ENCODE measurements around the gene PIBF1.
"Not testable (repeated sequence)": the region's sequence is repeated elsewhere in the genome, so short reads cannot be mapped to it uniquely, and the experiment has no call there.

The PIBF1 gene

GRCh38 chr13:73034901-73035300, 253.0 kb downstream of the PIBF1 start:
- DNase-seq, result no peak

- no peak for DNase-seq
Observed at GRCh38 chr13:73035660-73036059, 253.7 kb downstream of the PIBF1 start.

- no peak for DNase-seq
Observed at GRCh38 chr13:73036566-73036965, 254.6 kb downstream of the PIBF1 start.

- DNase-seq, result no peak
Observed at GRCh38 chr13:73038064-73038463, 256.1 kb downstream of the PIBF1 start.

- no peak for DNase-seq
Observed at GRCh38 chr13:73039201-73040108, 257.5 kb downstream of the PIBF1 start.

- no peak for DNase-seq
Observed at GRCh38 chr13:73040484-73040883, 258.6 kb downstream of the PIBF1 start.

- DNase-seq, result no peak
Observed at GRCh38 chr13:73040968-73041596, 259.1 kb downstream of the PIBF1 start.

- DNase-seq, result no peak
Observed at GRCh38 chr13:73045031-73045430, 263.1 kb downstream of the PIBF1 start.

- DNase-seq, result not testable (repeated sequence)
Observed at GRCh38 chr13:73048615-73049014, 266.7 kb downstream of the PIBF1 start.

GRCh38 chr13:73054712-73055111, 272.8 kb downstream of the PIBF1 start:
- DNase-seq, result no peak

- DNase-seq, result no peak
Observed at GRCh38 chr13:73055813-73056564, 274.1 kb downstream of the PIBF1 start.

GRCh38 chr13:73056565-73056962, 274.6 kb downstream of the PIBF1 start:
- no peak for DNase-seq

GRCh38 chr13:73057284-73058063, 275.5 kb downstream of the PIBF1 start:
- no peak for DNase-seq

GRCh38 chr13:73058064-73058313, 276.1 kb downstream of the PIBF1 start:
- DNase-seq, result no peak

- DNase-seq, result no peak
Observed at GRCh38 chr13:73058432-73058735, 276.5 kb downstream of the PIBF1 start.

GRCh38 chr13:73058736-73059459, 277.0 kb downstream of the PIBF1 start, which contains the start of gene KLF5:
TSS of gene KLF5 (plus strand) at chr13:73059005. CDS start at chr13:73059328, 323 bp downstream.
- DNase-seq, result peak; percentile 75 to 97 (median 86)

GRCh38 chr13:73059460-73060250, 277.7 kb downstream of the PIBF1 start:
- peak in 2 of 4 experiments; percentile 19 to 43 for DNase-seq

- DNase-seq, result no peak
Observed at GRCh38 chr13:73060251-73061160, 278.6 kb downstream of the PIBF1 start.

- no peak for DNase-seq
Observed at GRCh38 chr13:73061473-73061872, 279.5 kb downstream of the PIBF1 start.

- DNase-seq, result no peak
Observed at GRCh38 chr13:73061876-73062275, 279.9 kb downstream of the PIBF1 start.

All from activated naive CD4-positive, alpha-beta T cell (primary cell).